Measurements from ENCODE around the gene RNASEL. TPM values are rescaled to one million over a fixed set of nuclear protein-coding genes. Genes with fewer than 3 reads are reported as not detected.
A peak's percentile ranks its signal among the peaks of the same experiment; 100 is the strongest.

Gene RNASEL
- total and polyA plus RNA-seq, 2 of the 4 experiments (the other 2 are of a cell fraction) = 2.5 to 6.5 TPM

DNA sequence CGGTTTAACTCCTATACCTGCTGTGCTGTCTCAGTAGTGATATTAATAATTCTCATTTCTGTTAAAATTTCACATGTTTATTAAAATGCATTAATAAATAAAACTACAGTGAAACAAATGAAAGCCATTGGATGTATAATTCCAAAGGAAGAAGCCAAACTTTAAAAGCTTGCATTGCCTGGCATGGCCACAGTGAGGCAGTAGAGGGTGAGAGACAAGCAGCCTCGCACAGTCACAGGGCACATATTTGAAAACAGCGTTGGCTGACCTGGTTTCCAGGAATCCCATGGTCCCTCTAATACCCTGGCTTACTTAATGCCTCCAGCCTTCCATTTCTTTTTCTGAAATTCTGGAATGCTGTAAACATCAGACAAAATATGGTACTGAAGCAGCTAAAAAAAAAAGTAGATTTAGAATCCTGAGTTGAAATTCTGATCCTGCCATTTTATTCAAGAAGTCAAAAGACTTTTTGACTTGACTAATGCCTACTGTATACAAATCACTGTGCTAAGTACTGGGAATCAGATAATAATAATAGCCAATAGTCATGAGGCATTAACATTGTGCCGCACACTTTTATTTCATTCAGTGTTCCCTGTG, 6.7 kb upstream of the RNASEL start:
- peak; percentile 68 for TF ChIP-seq SMC3 (IDR thresholded peaks at IDR 0.05; ENCODE audit: low read depth, low read length)
- TF ChIP-seq, protein P1, sequence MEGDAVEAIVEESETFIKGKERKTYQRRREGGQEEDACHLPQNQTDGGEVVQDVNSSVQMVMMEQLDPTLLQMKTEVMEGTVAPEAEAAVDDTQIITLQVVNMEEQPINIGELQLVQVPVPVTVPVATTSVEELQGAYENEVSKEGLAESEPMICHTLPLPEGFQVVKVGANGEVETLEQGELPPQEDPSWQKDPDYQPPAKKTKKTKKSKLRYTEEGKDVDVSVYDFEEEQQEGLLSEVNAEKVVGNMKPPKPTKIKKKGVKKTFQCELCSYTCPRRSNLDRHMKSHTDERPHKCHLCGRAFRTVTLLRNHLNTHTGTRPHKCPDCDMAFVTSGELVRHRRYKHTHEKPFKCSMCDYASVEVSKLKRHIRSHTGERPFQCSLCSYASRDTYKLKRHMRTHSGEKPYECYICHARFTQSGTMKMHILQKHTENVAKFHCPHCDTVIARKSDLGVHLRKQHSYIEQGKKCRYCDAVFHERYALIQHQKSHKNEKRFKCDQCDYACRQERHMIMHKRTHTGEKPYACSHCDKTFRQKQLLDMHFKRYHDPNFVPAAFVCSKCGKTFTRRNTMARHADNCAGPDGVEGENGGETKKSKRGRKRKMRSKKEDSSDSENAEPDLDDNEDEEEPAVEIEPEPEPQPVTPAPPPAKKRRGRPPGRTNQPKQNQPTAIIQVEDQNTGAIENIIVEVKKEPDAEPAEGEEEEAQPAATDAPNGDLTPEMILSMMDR (conservative IDR thresholded peaks at IDR 0.05; ENCODE audit: low read depth, low read length) = peak; percentile 84
- TF ChIP-seq RAD21 (IDR thresholded peaks at IDR 0.05; ENCODE audit: low read length) = peak; percentile 67
- TF ChIP-seq NFE2L2 (IDR thresholded peaks at IDR 0.05; ENCODE audit: low read depth, low read length) = no peak
- Histone ChIP-seq H4K20me1 (ENCODE audit: insufficient read depth, low read length) (no peaks in the 10 kb centered on the region), H3K18ac (ENCODE audit: low read depth, low read length) (no peak overlapping the region), H3K56ac (ENCODE audit: extremely low read depth, insufficient read depth, low read length) (no peak overlapping the region), H3K27ac (ENCODE audit: insufficient read depth, low read length) (no peak overlapping the region), H3K9me1 (ENCODE audit: insufficient read depth, low read length) (no peaks in the 10 kb centered on the region), H3K27me3 (ENCODE audit: control insufficient read depth, insufficient read depth, low read length) (peaks cover 12% of the 10 kb centered on the region; the same call in 1 of the 2 replicates), H3K9me3 (ENCODE audit: control insufficient read depth, insufficient read depth, low read length) (no peaks in the 10 kb centered on the region), H3K4ac (ENCODE audit: low read depth, low read length) (no peak overlapping the region), H4K5ac (ENCODE audit: low read depth, low read length) (no peak overlapping the region), H3K36me3 (ENCODE audit: control insufficient read depth, insufficient read depth, low read length) (no peaks in the 10 kb centered on the region), H3K23ac (ENCODE audit: low read depth, low read length) (no peak overlapping the region), H4K91ac (ENCODE audit: insufficient read depth, low read depth, low read length) (no peak overlapping the region), H4K8ac (ENCODE audit: low read depth in 2 of 2, low read length in 2 of 2) (no peak overlapping the region), H2BK20ac (ENCODE audit: low read depth, low read length) (no peak overlapping the region), H2AFZ (replicated peaks; ENCODE audit: low read length, poor library complexity) (no peak overlapping the region), H2AK9ac (replicated peaks; ENCODE audit: low read depth, low read length, poor library complexity) (no peak overlapping the region), H3K79me1 (ENCODE audit: low read depth in 1 of 2, low read length in 2 of 2) (no peaks in the 10 kb centered on the region), H3K14ac (replicated peaks; ENCODE audit: low read depth, low read length) (no peak overlapping the region), H3K9ac (ENCODE audit: low read depth, low read length) (no peak overlapping the region), H2BK120ac (ENCODE audit: low read depth, low read length) (no peak overlapping the region), H2BK5ac (ENCODE audit: low read depth, low read length, poor library complexity, severe bottlenecking) (no peak overlapping the region), H2AK5ac (ENCODE audit: low read depth, low read length) (no peak overlapping the region), H3K4me1 (ENCODE audit: control insufficient read depth, insufficient read depth, low read length) (no peaks in the 10 kb centered on the region; the same call in 1 of the 2 replicates), H3K4me3 (ENCODE audit: insufficient read depth, low read depth, low read length) (no peak overlapping the region), H2BK15ac (ENCODE audit: low read depth, low read length) (no peak overlapping the region), H3K4me2 (ENCODE audit: low read depth, low read length) (no peak overlapping the region)
- peak; percentile 69 for DNase-seq
- dilution Hi-C loops (cut with HindIII; ENCODE audit: low sequenced_read_pairs, unreplicated experiment) (no loop called here), in situ Hi-C loops (cut with MboI; ENCODE audit: low sequenced_read_pairs) (loop anchor here (5.0 kb wide), 1 partner anchor 187 kb away; no protein-coding TSS in a partner anchor), intact Hi-C loops (cut with micrococcal nuclease) (loop anchor here (2.0 to 10.0 kb wide), 3 partner anchors 149 to 1117 kb away; no protein-coding TSS in a partner anchor)
- BruUV-seq (replicated peaks) = no TSS peak
- POLR2A ChIA-PET (ENCODE audit: unreplicated experiment) = interaction anchor here (0.6 kb wide), 1 partner anchor 13 kb away, joined by 3 read pairs; no protein-coding TSS in a partner anchor
- CTCF ChIA-PET = interaction anchor here (0.6 to 9.2 kb wide), 9 partner anchors 9 to 233 kb away, joined by 3 to 129 read pairs (median 3); partner anchors contain the start of gene RGS16
- WGBS, 2 experiments (ENCODE audit: extremely low coverage in 2 of 2, insufficient read length in 1 of 2) = no CpG with 5 or more reads among the region's 4 CpGs
- ATAC-seq (ENCODE audit: low read depth) = peak; percentile 92
